ENCODE data around the gene MYOD1. TPM values are rescaled to one million over a fixed set of nuclear protein-coding genes. Genes with fewer than 3 reads are reported as not detected.

MYOD1 gene
- total RNA-seq, 1 experiment from 2014 or later, result not detected

- BruUV-seq (replicated peaks), result no TSS peak
- DNase-seq, result peak in 1 of 2 experiments; percentile 17
- H3K9me2 ChIP-seq (ENCODE audit: insufficient read depth), result no peaks in the 10 kb centered on the region
- no peak overlapping the region for H3K27ac ChIP-seq
- TF ChIP-seq CTCF (conservative IDR thresholded peaks at IDR 0.05) (no peak), EZH2 (IDR thresholded peaks at IDR 0.05; ENCODE audit: low read depth) (no peak)
- no peaks in the 10 kb centered on the region for H3K36me3 ChIP-seq (ENCODE audit: low read depth)
- no peaks in the 10 kb centered on the region; the same call in 1 of the 2 replicates for H3F3A ChIP-seq (ENCODE audit: insufficient read depth, low read depth)
- no peaks in the 10 kb centered on the region for H3K79me2 ChIP-seq (ENCODE audit: low read depth)
- no peak overlapping the region for H3K4me3 ChIP-seq
- ChIA-PET CTCF (no interaction called here), POLR2A (ENCODE audit: unreplicated experiment) (no interaction called here)
- H3K27me3 ChIP-seq (ENCODE audit: insufficient read depth, low read depth), result peaks cover 33% of the 10 kb centered on the region
- intact Hi-C loops (cut with micrococcal nuclease; ENCODE audit: unreplicated experiment), result no loop called here
- no peaks in the 10 kb centered on the region for H3K9me3 ChIP-seq (ENCODE audit: insufficient read depth, low read depth)
- H3K4me2 ChIP-seq, result no peak overlapping the region
- H3K4me1 ChIP-seq (replicated peaks; ENCODE audit: insufficient read depth), result no peaks in the 10 kb centered on the region
- no peak overlapping the region for H2AFZ ChIP-seq
- no peaks in the 10 kb centered on the region for H4K20me1 ChIP-seq (ENCODE audit: insufficient read depth)
These were observed 33.0 kb upstream of the MYOD1 start for GRCh38 chr11:17686231-17686980.

- Histone ChIP-seq H3K27me3 (ENCODE audit: insufficient read depth, low read depth) (peaks cover 49% of the 10 kb centered on the region), H4K20me1 (ENCODE audit: insufficient read depth) (no peaks in the 10 kb centered on the region), H3K27ac (no peak overlapping the region), H3K36me3 (ENCODE audit: low read depth) (no peaks in the 10 kb centered on the region), H3K4me1 (replicated peaks; ENCODE audit: insufficient read depth) (no peaks in the 10 kb centered on the region), H2AFZ (no peak overlapping the region), H3K4me3 (no peak overlapping the region), H3K9me3 (ENCODE audit: insufficient read depth, low read depth) (no peaks in the 10 kb centered on the region), H3K9me2 (ENCODE audit: insufficient read depth) (no peaks in the 10 kb centered on the region), H3F3A (ENCODE audit: insufficient read depth, low read depth) (no peaks in the 10 kb centered on the region; the same call in 1 of the 2 replicates), H3K4me2 (no peak overlapping the region), H3K79me2 (ENCODE audit: low read depth) (no peaks in the 10 kb centered on the region)
- TF ChIP-seq EZH2 (IDR thresholded peaks at IDR 0.05; ENCODE audit: low read depth) (no peak), CTCF (conservative IDR thresholded peaks at IDR 0.05) (no peak)
- intact Hi-C loops (cut with micrococcal nuclease; ENCODE audit: unreplicated experiment), result no loop called here
- POLR2A ChIA-PET (ENCODE audit: unreplicated experiment), result no interaction called here
- no peak for DNase-seq
- no TSS peak for BruUV-seq (replicated peaks)
- CTCF ChIA-PET, result no interaction called here
These were observed 31.3 kb upstream of the MYOD1 start for GRCh38 chr11:17687946-17688670.

- Histone ChIP-seq H3K36me3 (ENCODE audit: low read depth) (no peaks in the 10 kb centered on the region), H3K9me3 (ENCODE audit: insufficient read depth, low read depth) (no peaks in the 10 kb centered on the region), H3K4me2 (no peak overlapping the region), H3K9me2 (ENCODE audit: insufficient read depth) (no peaks in the 10 kb centered on the region), H3K79me2 (ENCODE audit: low read depth) (no peaks in the 10 kb centered on the region), H3K4me1 (replicated peaks; ENCODE audit: insufficient read depth) (no peaks in the 10 kb centered on the region), H3K27me3 (ENCODE audit: insufficient read depth, low read depth) (peaks cover 72% of the 10 kb centered on the region), H2AFZ (no peak overlapping the region), H3K4me3 (no peak overlapping the region), H3F3A (ENCODE audit: insufficient read depth, low read depth) (no peaks in the 10 kb centered on the region), H3K27ac (no peak overlapping the region), H4K20me1 (ENCODE audit: insufficient read depth) (no peaks in the 10 kb centered on the region)
- ChIA-PET POLR2A (ENCODE audit: unreplicated experiment) (no interaction called here), CTCF (no interaction called here)
- no peak for DNase-seq
- TF ChIP-seq EZH2 (IDR thresholded peaks at IDR 0.05; ENCODE audit: low read depth) (no peak), CTCF (conservative IDR thresholded peaks at IDR 0.05) (no peak)
- intact Hi-C loops (cut with micrococcal nuclease; ENCODE audit: unreplicated experiment), result no loop called here
- no TSS peak for BruUV-seq (replicated peaks)
These were observed 27.8 kb upstream of the MYOD1 start for GRCh38 chr11:17691550-17691949.
